HG02981 (cell line): ENCODE data around the gene BICDL2.
A peak's percentile ranks its signal among the peaks of the same experiment; 100 is the strongest.

Experiments used
- ATAC-seq: cut with Tn5 transposase; IDR thresholded peaks from one replicate; pipeline ENCODE4 v1.9.1; 2021; ENCODE audit warnings: mild to moderate bottlenecking, moderate library complexity; ENCODE audit not compliant: unreplicated experiment

BICDL2 gene

GRCh38 chr16:3012828-3013420, 23.8 kb downstream of the BICDL2 start, which contains the start of gene CLDN9:
CLDN9 (plus strand) TSS chr16:3012923; CDS start chr16:3013363, 440 bp downstream.
- ATAC-seq: no peak

GRCh38 chr16:3012246-3012645, 24.5 kb downstream of the BICDL2 start:
- ATAC-seq: no peak

DNA sequence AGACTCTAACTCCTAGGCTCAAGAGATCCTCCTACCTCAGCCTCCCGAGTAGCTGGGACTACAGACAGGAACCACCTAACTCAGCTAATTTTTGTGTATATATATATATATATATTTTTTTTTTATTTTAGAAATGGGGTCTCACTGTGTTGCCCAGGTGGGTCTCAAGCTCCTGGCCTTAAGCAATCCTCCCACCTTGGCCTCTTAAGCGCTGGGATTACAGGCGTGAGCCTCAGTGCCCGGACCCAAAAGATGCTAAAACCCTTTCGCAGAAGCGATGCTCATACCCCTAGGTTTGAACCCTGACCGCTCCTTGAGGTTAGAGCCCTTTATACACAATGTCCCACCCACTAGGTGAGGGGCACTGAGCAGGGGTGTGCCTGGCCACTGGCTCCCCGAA, 26.2 kb downstream of the BICDL2 start:
- ATAC-seq: no peak

DNA sequence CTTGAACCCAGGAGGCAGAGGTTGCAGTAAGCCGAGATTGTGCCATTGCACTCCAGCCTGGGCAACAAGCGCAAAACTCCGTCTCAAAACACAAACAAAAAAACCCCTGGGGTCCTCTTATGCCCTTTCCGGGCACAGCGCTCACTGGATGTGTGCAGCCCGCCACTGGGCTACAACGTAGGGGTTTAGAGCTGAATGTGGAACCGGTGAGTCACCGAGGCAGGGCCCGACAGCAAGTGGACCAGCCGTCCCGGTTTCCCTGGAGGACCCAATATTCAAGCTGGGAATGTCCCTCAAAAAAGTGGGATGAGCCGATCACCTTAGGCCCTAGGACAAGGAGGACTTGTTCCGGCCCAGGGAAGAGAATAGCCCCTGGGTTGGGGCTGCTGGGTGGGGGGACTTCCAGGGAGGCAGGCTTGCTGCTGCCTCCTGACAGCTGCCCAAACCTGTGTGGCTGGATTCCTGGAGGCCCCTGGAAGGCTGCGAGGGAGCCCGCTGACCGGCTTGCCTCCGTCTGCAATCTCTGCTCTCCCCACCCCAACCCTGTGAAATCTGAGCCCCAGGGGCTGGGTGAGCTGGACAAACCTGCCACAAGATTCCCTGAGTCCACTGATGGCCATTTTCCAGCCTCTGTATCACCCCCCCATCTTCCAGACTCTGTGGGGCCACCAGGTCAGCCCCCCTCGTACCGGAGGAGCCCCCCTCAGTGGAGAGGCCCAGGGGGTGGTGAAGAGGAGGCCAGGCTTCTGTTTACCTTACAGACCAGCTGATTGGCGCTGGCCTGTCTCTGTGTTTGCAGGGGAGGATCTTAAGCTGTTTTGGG, 27.0 kb downstream of the BICDL2 start:
- ATAC-seq: no peak

- no peak for ATAC-seq
These were observed 28.1 kb downstream of the BICDL2 start for GRCh38 chr16:3008690-3009037.

GRCh38 chr16:3007957-3008689, 28.6 kb downstream of the BICDL2 start:
- ATAC-seq: no peak

DNA sequence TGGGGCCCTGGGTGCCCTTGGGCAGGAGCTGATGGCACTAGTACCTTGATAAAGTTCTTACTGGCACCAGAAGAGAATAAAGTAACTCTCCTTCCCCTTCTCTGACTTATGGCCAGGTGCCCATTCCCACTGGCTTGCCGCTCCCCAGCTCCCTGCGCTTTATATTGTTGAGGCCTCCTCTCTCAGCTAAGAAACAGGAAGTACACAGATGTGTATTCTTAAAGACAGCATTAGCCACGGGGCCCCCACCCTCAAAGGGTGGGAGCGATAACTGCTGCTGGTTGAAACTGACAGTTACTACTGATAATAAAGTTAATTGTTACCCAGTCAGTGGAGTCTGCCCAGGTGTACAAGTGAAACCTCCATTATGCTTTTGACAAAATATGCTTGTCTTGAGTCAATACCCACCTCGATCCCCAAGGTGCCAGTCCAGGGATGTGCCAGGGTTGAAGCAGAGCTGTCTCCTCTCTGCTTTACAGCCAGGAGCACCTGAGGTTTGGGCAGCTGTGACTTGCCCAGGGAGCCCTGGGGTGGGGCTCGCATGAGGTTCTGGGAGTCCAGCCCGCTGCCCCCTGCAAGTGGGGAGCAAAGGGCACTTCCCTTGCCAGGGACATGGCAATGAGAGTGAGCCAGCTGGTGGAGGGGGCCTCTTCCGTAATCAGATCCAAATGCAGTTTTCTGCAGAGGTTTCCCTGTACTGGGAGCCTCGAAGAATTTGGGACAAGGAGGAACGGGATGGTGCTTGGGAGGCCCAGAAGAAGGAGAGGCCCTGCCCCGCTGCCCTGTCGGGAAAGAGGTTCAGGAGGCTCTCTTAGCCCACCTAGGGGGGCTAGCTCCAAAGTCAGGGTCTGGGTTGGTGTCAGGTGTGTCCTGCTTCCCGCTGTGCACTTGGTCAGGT, 29.4 kb downstream of the BICDL2 start:
- no peak for ATAC-seq

DNA sequence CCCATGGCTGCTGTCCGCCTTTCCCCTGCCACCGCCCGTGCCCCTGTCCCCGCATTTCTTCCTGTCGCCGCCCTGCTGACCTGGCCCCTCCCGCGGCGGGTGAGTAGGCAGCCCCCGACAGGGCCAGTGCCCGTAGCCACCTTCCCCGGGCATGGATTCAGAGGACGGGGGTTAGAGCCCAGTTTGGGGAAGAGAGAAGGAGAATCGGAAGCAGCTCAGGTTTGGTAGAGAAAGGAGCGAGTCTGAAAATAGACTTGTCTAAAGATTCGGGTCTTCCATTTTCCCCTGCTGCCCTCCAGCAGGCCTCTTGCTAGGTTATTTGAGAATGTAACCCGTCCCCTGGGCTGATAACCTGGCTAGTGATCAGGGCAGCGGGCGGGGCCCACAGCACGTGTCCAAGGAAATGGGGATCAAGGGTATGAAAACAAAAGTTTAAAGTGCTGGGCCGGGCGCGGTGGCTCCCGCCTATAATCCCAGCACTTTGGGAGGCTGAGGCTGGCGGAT, 31.9 kb downstream of the BICDL2 start:
- no peak for ATAC-seq

DNA sequence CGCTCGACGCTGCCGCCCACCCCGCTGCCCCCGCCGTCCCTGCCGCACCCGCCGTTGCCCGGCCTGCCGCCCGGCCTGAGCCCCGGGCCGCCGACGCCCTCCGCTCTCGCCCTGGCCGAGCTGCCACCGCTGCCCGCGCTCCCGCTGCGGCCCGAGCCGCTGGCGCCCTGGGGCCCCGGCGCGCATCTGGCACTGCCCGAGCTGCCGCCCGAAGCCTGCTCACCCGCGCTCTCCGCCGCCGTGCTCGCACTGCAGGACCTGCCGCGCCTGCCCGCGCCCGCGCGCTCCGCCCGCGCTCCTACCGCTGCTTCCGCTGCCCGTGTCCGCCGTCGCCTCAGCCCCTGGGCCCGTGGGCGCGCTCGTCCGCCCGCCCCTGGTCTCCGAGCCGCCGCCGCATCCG, 32.4 kb downstream of the BICDL2 start:
- ATAC-seq: peak; percentile 4

DNA sequence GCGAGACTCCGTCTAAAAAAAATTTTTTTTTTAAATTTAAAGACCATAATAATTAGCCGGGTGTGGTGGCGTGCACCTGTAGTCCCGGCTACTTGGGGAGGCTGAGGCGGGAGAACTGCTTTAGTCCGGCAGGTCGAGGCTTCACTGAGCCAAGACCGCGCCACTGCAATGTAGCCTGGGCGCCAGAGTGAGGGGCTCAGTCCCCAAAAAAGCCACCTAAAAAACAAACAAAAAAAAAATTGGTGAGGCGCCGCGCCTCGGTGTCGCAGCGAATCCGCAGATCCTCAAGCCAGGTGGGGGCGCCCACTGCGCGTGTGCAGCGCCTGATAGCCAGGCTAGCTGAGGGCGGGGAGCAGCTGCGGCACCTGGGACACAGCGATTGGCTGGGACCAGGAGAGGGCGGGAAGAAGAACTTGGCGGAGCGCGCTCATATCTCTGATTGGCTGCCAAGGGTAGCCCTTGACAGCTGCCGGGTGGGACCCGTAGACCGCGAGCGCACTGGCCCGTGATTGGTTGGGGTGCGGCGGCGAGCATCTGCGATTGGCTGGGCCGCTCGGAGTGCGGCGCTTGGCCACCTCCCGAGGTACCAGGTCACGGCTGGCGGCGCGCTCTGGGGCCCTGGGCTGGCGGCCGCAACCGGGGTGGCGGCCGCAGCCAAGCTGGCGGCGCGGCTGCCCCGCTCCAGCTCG, 33.0 kb downstream of the BICDL2 start:
- peak; percentile 91 for ATAC-seq

DNA sequence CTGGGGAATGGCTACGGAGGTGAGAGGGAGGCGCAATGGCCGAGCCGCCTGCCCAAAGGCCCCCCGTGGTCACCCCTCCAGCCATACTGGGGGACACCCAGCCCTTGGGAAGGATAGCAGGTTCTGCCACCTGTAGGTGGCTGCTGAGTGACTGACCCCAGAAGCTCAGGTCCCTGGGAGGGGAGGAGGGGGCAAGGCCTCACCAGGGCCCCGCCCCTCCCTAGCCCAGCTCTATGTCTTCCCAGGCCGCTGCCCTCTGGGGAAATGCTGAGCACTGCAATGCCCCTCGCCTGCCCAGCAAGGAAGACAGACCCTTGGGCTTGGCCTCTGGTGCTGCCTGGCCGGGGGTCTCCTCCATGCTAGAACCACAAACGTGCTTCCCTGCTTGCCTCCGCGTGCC, 35.4 kb downstream of the BICDL2 start:
- ATAC-seq: no peak

DNA sequence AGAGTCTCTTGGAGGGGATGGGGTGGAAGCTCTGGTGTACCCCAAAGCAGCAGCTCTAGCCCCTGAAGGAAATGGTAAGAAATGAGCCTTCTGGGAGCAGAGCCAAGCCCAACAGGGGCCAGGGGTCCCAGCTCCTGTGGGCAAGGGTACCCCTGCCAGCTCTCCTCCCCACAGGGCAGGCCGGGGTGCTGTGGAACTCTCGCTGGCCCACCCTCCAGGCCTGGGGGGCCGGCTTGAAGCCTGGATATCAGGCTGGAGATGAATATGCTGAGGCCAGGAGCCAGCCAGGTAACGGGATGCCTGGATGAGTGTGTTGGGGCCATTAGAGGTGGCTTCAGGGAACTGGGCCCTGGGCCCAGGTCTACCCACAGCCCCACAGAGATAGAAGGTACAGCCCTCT, 36.2 kb downstream of the BICDL2 start:
- ATAC-seq: no peak

DNA sequence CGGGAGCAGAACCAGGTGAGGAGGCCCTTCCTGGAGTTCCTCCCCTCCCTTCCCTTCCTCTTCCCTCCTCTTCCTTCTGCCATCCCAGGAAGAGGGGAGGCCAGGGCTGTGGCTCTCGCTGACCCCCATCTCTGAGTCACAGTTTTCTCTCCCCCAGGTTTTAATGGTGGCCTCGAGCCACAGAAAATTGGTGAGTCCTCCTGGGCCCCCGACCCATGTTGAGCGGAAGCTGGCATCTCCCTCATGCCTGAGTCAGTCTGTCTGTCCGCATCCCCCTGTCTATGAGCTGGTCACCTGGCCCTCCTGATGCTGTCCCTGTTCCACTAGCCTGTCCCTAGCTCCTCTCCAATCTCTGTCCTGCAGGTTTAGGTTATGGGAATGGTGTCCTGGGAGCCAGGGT, 36.8 kb downstream of the BICDL2 start:
- ATAC-seq: no peak

DNA sequence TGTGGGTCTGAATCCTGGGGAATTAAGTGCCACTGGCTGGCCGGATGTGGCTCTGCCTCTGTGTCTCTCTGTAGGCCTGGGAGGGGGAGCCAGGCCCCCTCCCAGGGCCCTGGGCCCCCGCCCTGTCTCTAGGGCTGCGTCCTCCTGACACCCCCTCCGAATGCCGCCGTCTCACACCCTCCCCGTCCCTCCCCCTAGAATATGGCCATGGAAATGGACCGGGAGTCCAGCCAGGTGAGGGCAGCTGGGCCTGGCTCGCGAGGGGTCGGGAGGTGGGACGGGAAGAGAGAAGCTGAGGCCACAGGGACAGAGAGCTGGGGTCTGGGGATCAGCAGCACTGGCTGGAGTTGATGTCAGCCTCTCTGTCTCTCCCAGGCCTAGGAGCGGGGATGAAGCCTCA, 40.4 kb downstream of the BICDL2 start:
- ATAC-seq: no peak

DNA sequence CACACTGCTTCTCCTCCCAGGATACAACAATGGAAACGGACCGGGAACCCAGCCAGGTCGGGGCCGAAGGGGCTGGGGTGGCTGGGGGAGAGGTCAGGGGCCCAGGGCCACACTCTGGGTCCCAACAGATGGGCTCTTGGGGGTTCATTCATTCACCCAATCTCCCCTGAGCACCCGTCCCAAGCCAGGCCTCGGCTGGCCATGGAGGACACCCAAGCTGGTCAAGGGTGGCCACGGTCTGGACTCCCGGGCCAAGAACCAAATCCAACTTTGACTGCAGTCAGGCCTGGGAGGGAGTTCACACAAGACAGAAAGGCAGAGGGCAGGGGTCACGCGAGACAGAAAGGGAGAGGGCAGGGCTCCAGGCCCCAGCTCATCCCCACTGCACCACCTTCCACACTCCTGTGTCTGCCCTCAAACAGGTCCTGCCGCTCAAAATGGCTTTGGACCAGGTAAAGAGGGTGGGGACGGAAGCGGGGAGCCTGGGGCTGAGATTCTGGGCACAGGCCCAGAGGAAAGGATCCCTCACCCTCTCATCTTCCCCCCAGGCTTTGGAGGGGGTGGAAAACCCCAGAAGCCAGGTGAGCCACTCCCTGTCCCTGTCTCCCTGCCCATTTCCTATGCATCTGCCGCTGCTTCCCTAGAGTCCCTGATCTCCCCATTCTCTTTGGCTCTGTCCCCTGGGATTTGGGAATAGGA, 44.2 kb downstream of the BICDL2 start:
- no peak for ATAC-seq

GRCh38 chr16:2991566-2992261, 45.0 kb downstream of the BICDL2 start:
- ATAC-seq: no peak

DNA sequence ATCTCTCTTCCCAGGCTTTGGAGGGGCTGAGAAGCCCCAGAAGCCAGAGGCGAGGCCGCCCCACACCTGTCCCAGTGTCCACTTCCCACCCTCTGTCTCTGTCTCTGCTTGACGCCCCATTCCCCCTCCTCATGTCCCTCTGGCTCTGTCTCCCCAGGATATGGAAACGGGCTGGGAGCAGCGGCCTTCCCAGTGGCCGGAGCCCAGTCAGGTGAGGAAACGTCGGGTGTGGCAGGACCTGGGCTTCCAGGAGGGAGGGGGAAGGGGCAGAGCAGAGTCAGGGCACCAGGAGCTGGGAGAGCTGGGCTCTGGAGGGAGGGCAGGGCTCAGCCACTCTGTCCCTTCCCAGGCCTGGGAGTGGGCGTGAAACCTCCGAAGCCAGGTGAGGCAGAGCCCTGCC, 45.9 kb downstream of the BICDL2 start:
- ATAC-seq: no peak

- no peak for ATAC-seq
These were observed 48.1 kb downstream of the BICDL2 start for GRCh38 chr16:2988590-2989099.

DNA sequence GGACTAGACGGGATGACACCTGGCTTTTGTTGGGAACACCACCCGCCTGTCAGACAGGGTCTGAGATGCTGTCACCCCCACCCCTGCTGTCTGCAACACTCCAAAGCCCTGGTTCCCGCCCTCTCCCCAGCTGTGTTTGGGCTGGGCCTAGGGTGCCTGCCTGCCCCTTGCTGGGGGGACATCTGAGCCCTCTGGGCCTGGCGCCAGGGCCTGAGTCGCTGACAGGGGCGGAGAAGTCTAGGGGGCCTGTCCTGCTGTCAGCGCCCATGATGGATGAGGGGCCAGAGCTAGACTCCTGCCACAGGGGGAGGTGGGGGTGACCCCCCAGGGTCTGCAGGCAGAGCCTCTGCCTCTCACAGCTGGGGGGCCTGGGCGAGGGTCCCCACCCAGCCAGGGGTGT, 48.9 kb downstream of the BICDL2 start:
- ATAC-seq: no peak
